Mammary epithelial cell (primary cell): ENCODE data around the gene SELENOO.

ENCODE experiments used
- CTCF ChIP-seq, 2 donors: IDR thresholded peaks in 1 of 2; conservative IDR thresholded peaks in 1 of 2; 2 replicates each; pipeline ENCODE4 v1.5.1; 2011 to 2012; ENCODE audit warnings: inconsistent platforms in 2 of 2, low read length in 2 of 2, mild to moderate bottlenecking in 2 of 2, control low read depth in 1 of 2, low read depth in 1 of 2; ENCODE audit not compliant: insufficient read depth in 1 of 2; ENCODE audit errors: extremely low read depth in 1 of 2
- EZH2 ChIP-seq: IDR thresholded peaks from 2 replicates; pipeline ENCODE4 v1.6.1; 2012; ENCODE audit warnings: low read length, inconsistent platforms, borderline replicate concordance

- TF ChIP-seq EZH2 (no peak), CTCF (conservative IDR thresholded peaks at IDR 0.05 in 1 of 2, IDR thresholded peaks at IDR 0.05 in 1 of 2; ENCODE audit: extremely low read depth in 1 of 2, insufficient read depth in 1 of 2, low read depth in 1 of 2, low read length in 2 of 2) (no peak)
These were observed 49.4 kb downstream of the SELENOO start for GRCh38 chr22:50250249-50250554.
